Measurements from ENCODE around the gene ETV7.

The ETV7 gene

GRCh38 chr6:36320475-36320874 lies 67.0 kb downstream of the ETV7 start:
- Histone ChIP-seq H3K9ac (ENCODE audit: low read length) (no peak overlapping the region), H3K27me3 (ENCODE audit: control insufficient read depth, insufficient read depth, low read length) (no peaks in the 10 kb centered on the region), H3K36me3 (ENCODE audit: control insufficient read depth, insufficient read depth, low read length) (no peaks in the 10 kb centered on the region), H3K27ac (ENCODE audit: low read depth, low read length) (no peak overlapping the region), H3K4me1 (ENCODE audit: control insufficient read depth, insufficient read depth, low read length) (no peaks in the 10 kb centered on the region), H3K4me3 (ENCODE audit: low read length) (no peak overlapping the region)

DNA sequence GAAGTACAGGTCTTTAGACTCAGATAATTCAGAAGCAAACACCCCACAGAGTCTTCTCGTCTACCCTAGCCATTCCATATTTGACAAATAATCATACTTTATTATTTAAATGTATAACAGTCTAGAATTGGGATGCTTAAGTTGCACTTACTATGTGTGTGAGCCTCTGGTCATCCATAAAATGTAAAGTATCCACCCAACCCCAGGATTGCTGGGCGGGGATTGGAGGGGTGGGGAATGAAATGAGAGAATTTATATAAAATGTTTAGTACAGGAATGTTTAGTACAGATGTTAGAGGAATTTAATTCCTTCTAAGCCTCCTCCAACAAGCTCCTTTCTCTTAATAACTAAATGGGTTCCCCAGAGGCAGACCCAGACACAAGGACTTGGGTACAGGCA lies 67.6 kb downstream of the ETV7 start:
- H3K4me1 ChIP-seq (ENCODE audit: control insufficient read depth, insufficient read depth, low read length) = no peaks in the 10 kb centered on the region
- H3K36me3 ChIP-seq (ENCODE audit: control insufficient read depth, insufficient read depth, low read length) = no peaks in the 10 kb centered on the region
- H3K27me3 ChIP-seq (ENCODE audit: control insufficient read depth, insufficient read depth, low read length) = no peaks in the 10 kb centered on the region
- H3K27ac ChIP-seq (ENCODE audit: low read depth, low read length) = no peak overlapping the region
- no peak overlapping the region for H3K4me3 ChIP-seq (ENCODE audit: low read length)
- no peak overlapping the region for H3K9ac ChIP-seq (ENCODE audit: low read length)

DNA sequence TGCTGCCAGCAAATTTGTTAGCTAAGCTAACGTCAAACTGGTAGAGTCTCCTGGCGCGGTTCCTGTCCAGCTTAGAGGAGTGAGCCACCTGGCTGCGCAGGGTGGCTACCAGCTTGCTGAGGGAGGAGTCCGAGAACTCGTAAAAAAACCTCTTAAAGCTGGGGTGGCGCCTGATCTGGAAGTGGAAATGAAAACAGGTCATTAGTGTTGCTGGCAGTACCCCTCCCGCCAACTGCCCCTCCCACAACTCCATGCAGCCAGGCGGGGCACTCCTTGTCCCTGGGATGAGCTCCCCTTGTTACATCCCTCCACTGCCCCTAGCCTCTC lies 68.1 kb downstream of the ETV7 start:
- no peak overlapping the region for H3K9ac ChIP-seq (ENCODE audit: low read length)
- no peak overlapping the region for H3K27ac ChIP-seq (ENCODE audit: low read depth, low read length)

GRCh38 chr6:36318690-36319435 lies 68.6 kb downstream of the ETV7 start:
- Histone ChIP-seq H3K4me1 (ENCODE audit: control insufficient read depth, insufficient read depth, low read length) (no peaks in the 10 kb centered on the region), H3K36me3 (ENCODE audit: control insufficient read depth, insufficient read depth, low read length) (no peaks in the 10 kb centered on the region), H3K27ac (ENCODE audit: low read depth, low read length) (no peak overlapping the region), H3K27me3 (ENCODE audit: control insufficient read depth, insufficient read depth, low read length) (no peaks in the 10 kb centered on the region), H3K4me3 (ENCODE audit: low read length) (no peak overlapping the region), H3K9ac (ENCODE audit: low read length) (no peak overlapping the region)

More for the DNA sequence above, 68.1 kb downstream of the ETV7 start:
- Histone ChIP-seq H3K4me1 (ENCODE audit: control insufficient read depth, insufficient read depth, low read length) (no peaks in the 10 kb centered on the region), H3K36me3 (ENCODE audit: control insufficient read depth, insufficient read depth, low read length) (no peaks in the 10 kb centered on the region), H3K27me3 (ENCODE audit: control insufficient read depth, insufficient read depth, low read length) (no peaks in the 10 kb centered on the region), H3K4me3 (ENCODE audit: low read length) (no peak overlapping the region)

DNA sequence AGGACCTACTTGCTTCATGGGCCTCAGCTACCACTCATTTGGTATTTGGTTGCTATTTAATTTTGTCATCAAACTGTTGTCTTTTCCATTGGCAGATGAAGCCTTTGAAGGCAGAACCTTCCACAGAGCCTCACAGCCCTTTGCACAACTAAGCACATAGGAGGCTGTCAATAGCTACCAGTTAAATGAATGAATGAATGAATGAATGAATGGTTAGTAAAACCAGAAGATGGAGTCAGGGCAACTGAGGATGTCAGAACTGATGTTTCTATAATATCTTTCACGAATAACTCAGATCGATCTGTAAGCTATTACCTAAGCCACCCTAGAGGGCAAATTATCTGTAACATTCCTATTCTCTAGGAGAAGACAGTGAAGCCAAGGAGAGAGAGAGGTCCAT lies 69.8 kb downstream of the ETV7 start:
- Histone ChIP-seq H3K27me3 (ENCODE audit: control insufficient read depth, insufficient read depth, low read length) (no peaks in the 10 kb centered on the region), H3K27ac (ENCODE audit: low read depth, low read length) (no peak overlapping the region), H3K4me1 (ENCODE audit: control insufficient read depth, insufficient read depth, low read length) (no peaks in the 10 kb centered on the region), H3K36me3 (ENCODE audit: control insufficient read depth, insufficient read depth, low read length) (no peaks in the 10 kb centered on the region), H3K9ac (ENCODE audit: low read length) (no peak overlapping the region), H3K4me3 (ENCODE audit: low read length) (no peak overlapping the region)
